Measurements from ENCODE around the gene IMMT.

IMMT gene

DNA sequence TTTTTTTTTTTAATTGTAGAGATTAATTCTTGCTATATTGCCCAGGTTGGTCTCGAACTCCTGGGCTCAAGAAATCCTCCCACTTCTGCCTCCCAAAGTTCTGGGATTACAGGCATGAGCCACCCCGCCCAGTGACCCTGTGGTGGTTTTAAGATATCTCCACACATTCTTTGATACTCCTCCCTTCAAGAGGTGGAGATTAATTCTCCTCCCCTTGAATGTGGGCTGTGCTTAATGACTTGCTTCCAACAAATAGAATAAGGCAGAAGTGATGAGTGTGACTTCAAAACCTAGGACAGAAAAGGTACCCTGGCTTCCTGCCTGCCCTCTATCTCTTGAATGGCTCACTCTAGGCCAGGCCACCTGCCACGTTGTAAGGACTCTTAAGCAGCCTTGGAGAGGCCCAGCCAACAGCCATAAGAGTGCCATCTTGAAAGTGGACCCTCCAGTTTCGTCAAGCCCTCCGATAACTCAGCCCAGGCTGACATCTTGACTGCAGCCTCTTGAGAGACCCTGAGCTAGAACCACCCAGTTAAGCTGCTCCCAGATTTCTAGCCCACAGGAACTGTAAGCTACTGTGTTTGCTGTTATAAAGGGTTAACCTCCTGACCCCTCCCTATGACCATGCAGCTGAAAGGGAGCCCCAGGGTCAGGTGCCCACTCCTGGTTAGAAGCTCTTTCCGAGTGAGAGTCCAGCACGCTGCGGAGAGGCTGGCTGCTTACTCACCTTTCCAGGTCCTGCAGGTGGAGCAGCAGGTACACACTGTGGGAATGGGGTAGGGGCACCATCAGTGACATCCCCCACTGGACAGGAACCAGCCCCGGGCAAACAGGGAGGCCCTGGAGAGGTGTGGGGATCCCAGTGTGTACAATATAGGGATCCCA is 31.6 kb upstream of the IMMT start:
- POLR2A ChIA-PET (ENCODE audit: low non-redundant PET), result no interaction called here

DNA sequence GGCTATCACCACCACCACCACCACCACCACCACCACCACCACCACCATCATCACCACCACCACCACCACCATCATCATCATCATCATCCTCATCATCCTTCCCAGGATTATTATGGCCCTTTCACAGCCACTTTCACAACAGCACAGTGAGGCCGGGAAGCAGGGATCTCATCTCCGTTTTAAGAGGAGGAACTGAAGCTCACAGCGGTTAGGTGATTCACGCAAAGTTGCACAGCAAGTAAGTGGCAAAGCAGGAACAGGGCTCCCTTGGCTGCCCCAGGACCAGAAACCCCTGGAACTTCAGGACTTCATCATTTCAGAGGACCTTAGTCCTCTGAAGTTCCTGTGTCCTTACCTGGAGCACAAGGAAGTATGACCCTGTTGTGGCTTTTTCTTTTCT is 30.8 kb upstream of the IMMT start:
- DNase-seq (ENCODE audit: low spot score), result no peak
- POLR2A ChIA-PET (ENCODE audit: low non-redundant PET), result no interaction called here

More for the DNA sequence above, 31.6 kb upstream of the IMMT start:
- CTCF ChIA-PET, result interaction anchor here (0.6 to 0.7 kb wide), 2 partner anchors 25 to 111 kb away, joined by 3 to 4 read pairs; no protein-coding TSS in a partner anchor
- no peak overlapping the region for H3K27ac ChIP-seq
- TF ChIP-seq, protein P1, sequence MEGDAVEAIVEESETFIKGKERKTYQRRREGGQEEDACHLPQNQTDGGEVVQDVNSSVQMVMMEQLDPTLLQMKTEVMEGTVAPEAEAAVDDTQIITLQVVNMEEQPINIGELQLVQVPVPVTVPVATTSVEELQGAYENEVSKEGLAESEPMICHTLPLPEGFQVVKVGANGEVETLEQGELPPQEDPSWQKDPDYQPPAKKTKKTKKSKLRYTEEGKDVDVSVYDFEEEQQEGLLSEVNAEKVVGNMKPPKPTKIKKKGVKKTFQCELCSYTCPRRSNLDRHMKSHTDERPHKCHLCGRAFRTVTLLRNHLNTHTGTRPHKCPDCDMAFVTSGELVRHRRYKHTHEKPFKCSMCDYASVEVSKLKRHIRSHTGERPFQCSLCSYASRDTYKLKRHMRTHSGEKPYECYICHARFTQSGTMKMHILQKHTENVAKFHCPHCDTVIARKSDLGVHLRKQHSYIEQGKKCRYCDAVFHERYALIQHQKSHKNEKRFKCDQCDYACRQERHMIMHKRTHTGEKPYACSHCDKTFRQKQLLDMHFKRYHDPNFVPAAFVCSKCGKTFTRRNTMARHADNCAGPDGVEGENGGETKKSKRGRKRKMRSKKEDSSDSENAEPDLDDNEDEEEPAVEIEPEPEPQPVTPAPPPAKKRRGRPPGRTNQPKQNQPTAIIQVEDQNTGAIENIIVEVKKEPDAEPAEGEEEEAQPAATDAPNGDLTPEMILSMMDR (conservative IDR thresholded peaks at IDR 0.05; ENCODE audit: low read depth), result no peak
- DNase-seq (ENCODE audit: low spot score), result no peak

DNA sequence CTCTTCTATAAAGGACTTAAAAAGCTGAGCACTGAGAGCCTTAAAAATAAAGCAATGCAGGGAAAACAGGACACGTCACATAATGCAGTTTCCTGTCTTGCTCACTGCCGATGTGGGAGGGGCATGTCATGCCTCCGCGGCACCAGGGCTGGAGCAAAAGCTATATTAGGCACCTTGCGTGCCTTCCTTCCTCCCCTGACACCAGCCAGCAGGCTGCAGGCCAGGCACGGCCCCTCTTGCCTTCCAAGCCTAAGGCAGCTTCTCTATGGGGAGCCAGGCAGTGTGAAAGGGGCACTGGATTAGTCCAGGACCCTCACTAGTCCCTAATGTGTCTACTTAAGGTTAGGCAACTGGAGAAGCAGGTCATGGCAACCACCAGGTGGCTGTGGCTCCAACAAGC is 30.3 kb upstream of the IMMT start:
- H3K27ac ChIP-seq, result no peak overlapping the region
- TF ChIP-seq, protein P1 (conservative IDR thresholded peaks at IDR 0.05; ENCODE audit: low read depth), result no peak
- ChIA-PET POLR2A (ENCODE audit: low non-redundant PET) (no interaction called here), CTCF (interaction anchor here (0.6 kb wide), 1 partner anchor 72 kb away, joined by 3 read pairs; no protein-coding TSS in a partner anchor)
- DNase-seq (ENCODE audit: low spot score), result no peak

More for the DNA sequence above, 30.8 kb upstream of the IMMT start:
- TF ChIP-seq, protein P1 (conservative IDR thresholded peaks at IDR 0.05; ENCODE audit: low read depth), result no peak
- H3K27ac ChIP-seq, result no peak overlapping the region
- CTCF ChIA-PET, result interaction anchor here (0.7 kb wide), 1 partner anchor 112 kb away, joined by 3 read pairs; no protein-coding TSS in a partner anchor

DNA sequence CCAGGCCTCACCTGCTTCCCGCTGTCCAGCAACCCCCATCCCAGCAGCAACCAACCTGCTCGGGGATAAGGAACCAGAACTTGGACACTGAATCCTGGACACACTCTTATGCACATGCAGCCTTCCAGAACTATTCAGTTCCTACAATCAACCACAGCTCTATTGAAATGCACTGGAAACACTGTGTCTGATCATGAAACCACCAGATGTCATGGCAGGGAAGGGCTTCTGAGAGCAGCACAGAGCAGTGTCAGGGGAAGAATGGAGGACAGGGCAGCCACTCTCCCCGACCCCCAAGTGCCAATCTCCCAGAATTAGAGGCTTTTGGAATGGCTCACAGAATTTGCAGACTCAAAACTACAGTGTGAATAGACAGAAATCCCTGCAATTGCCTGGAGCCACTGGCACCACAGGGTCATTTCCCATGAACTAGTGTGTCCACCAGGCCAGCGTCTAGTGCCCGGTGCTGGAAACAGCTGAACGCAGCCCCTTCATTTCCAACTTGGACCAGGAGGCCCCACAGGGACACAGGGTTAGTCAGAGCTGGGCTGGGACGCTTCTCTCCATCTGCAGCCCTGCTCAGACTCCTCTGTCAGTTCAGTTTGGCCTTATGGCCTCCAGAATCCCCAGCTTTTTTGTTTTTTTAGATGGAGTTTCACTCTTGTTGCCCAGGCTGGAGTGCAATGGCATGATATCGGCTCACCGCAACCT is 29.5 kb upstream of the IMMT start:
- DNase-seq (ENCODE audit: low spot score), result no peak

DNA sequence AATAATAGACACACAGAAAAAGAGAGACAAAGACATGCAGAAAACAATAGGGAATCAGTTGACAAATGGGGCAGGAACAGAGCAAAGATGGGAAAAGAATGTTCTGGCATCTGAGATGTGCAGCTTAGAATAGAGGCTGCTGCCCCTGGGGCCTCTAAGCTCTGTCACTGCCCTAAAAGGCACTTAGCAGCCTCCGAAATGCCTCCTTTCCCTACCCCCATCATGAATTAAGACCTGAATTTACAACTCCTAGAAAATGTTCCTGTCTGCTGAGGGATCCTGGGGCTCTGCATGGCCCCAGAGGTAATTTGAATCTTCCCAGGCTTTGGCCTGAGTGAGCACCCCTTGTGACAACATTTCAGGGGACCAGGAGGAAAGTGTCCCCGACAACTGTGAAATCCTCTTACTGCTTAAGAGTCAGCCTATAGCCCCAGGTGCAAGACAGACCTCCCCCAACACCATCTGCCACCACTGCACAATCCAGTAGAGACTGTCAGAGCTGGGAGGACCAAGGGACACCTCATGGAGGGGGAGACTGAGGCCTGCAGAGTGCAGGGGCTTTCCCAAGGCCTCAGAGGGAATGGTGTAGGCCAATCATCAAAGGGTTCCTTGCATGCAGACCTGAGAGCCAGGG is 28.8 kb upstream of the IMMT start:
- POLR2A ChIA-PET (ENCODE audit: low non-redundant PET), result no interaction called here
- CTCF ChIA-PET, result no interaction called here

More for the DNA sequence above, 29.5 kb upstream of the IMMT start:
- TF ChIP-seq, protein P1 (conservative IDR thresholded peaks at IDR 0.05; ENCODE audit: low read depth), result no peak
- CTCF ChIA-PET, result interaction anchor here (0.6 kb wide), 1 partner anchor 73 kb away, joined by 3 read pairs; no protein-coding TSS in a partner anchor
- POLR2A ChIA-PET (ENCODE audit: low non-redundant PET), result no interaction called here
- H3K27ac ChIP-seq, result no peak overlapping the region

More for the DNA sequence above, 28.8 kb upstream of the IMMT start:
- no peak for DNase-seq (ENCODE audit: low spot score)
- TF ChIP-seq, protein P1 (conservative IDR thresholded peaks at IDR 0.05; ENCODE audit: low read depth), result no peak
- H3K27ac ChIP-seq, result no peak overlapping the region

Measured in RWPE1 (cell line).